Panc1 (cell line): Measurements from ENCODE around the gene RAB22A. TPM values are rescaled to one million over a fixed set of nuclear protein-coding genes. Genes with fewer than 3 reads are reported as not detected.

Source experiments
- ATAC-seq: fragments of 200-7000 bp; cut with Tn5 transposase; 2 replicates; pipeline ENCODE4 v1.9.1; 2020; ENCODE audit warnings: mild to moderate bottlenecking, moderate library complexity
- BruUV-seq: library from RNA; stranded (reverse); fragments of 400-500 nt; replicated peaks from 2 replicates; lab custom pipeline; 2021; lab: Mats Ljungman, UMichigan
- CTCF ChIA-PET: fragments of 300-600 bp; sonication (Branson Sonifier 250); formaldehyde crosslinking; loops from one replicate; lab custom pipeline; 2022; ENCODE audit warnings: antibody characterized with exemption; lab: Charles Lee
- POLR2A ChIA-PET: fragments of 300-600 bp; sonication (Branson Sonifier 250); formaldehyde crosslinking; loops from one replicate; lab custom pipeline; 2022; ENCODE audit warnings: antibody characterized with exemption; lab: Charles Lee
- DNase-seq: peaks from one replicate; pipeline ENCODE4 v3.0.0-alpha.2; 2010; ENCODE audit warnings: low read depth, low spot score
- H3K27ac ChIP-seq: 2 replicates; pipeline ENCODE4 v1.5.1; 2011; ENCODE audit warnings: mild to moderate bottlenecking, low read length, inconsistent platforms
- H3K27me3 ChIP-seq: fragments of 200-500 bp; sonication (Bioruptor generic); 2 replicates; pipeline ENCODE4 v1.6.0; 2014; ENCODE audit warnings: low read length, inconsistent platforms; ENCODE audit not compliant: control insufficient read depth, insufficient read depth
- H3K36me3 ChIP-seq: fragments of 200-500 bp; sonication (Bioruptor generic); 2 replicates; pipeline ENCODE4 v1.5.1; 2014; ENCODE audit warnings: inconsistent platforms, mild to moderate bottlenecking, low read length, moderate library complexity; ENCODE audit not compliant: control insufficient read depth, insufficient read depth
- H3K4me1 ChIP-seq: 2 replicates; pipeline ENCODE4 v1.5.1; 2011; ENCODE audit warnings: inconsistent platforms, mild to moderate bottlenecking, low read length, moderate library complexity; ENCODE audit not compliant: control insufficient read depth, insufficient read depth
- H3K4me3 ChIP-seq, 2 experiments: 2 replicates each; pipeline ENCODE4 v1.5.1; 2011 to 2012; ENCODE audit warnings: low read depth in 2 of 2, low read length in 2 of 2, mild to moderate bottlenecking in 2 of 2, inconsistent platforms in 1 of 2, moderate library complexity in 1 of 2
- H3K9me3 ChIP-seq: fragments of 200-500 bp; sonication (Bioruptor generic); 2 replicates; pipeline ENCODE4 v1.5.1; 2014; ENCODE audit warnings: low read depth, mild to moderate bottlenecking, inconsistent platforms, low read length, moderate library complexity; ENCODE audit not compliant: control insufficient read depth, insufficient read depth
- POLR2AphosphoS5 ChIP-seq: IDR thresholded peaks from 2 replicates; pipeline ENCODE4 v1.6.1; 2012; ENCODE audit warnings: mild to moderate bottlenecking, low read depth, low read length, moderate library complexity
- SIN3A ChIP-seq: IDR thresholded peaks from 2 replicates; pipeline ENCODE4 v1.6.1; 2012; ENCODE audit warnings: low read depth, mild to moderate bottlenecking, low read length, moderate library complexity, borderline replicate concordance; ENCODE audit not compliant: insufficient read depth
- TCF7L2 ChIP-seq: IDR thresholded peaks from 2 replicates; pipeline ENCODE4 v1.6.1; 2011; ENCODE audit warnings: mild to moderate bottlenecking, low read depth, low read length, inconsistent platforms
- in situ Hi-C: cut with HindIII; loops from 2 replicates; pipeline ENCODE4 v1.10.0; 2016; ENCODE audit warnings: low sequenced_read_pairs, low pct_unique_long_range_greater_than_20kb
- intact Hi-C: fragments of 100-400 bp; cut with micrococcal nuclease; formaldehyde crosslinking; loops from one replicate; pipeline ENCODE4 v1.10.0; 2022; ENCODE audit not compliant: unreplicated experiment
- total RNA-seq: library from RNA; stranded (reverse); gene quantifications from one replicate; pipeline ENCODE4 v1.2.1, GENCODE V29; 2021; ENCODE audit not compliant: unreplicated experiment
- TF ChIP-seq, protein P1 (sequence below), 2 experiments: IDR thresholded peaks; 2 replicates each; pipeline ENCODE4 v1.6.1; 2011 to 2012; ENCODE audit warnings: low read depth in 2 of 2, control low read depth in 1 of 2, low read length in 1 of 2, mild to moderate bottlenecking in 1 of 2, moderate library complexity in 1 of 2; ENCODE audit not compliant: insufficient read depth in 1 of 2
- TF ChIP-seq, protein P2 (sequence below): fragments of 450-650 bp; IDR thresholded peaks from 2 replicates; pipeline ENCODE4 v1.5.1; 2017; ENCODE audit warnings: mild to moderate bottlenecking

Gene RAB22A
- total RNA-seq, 1 experiment from 2014 or later = 21.1 TPM

DNA sequence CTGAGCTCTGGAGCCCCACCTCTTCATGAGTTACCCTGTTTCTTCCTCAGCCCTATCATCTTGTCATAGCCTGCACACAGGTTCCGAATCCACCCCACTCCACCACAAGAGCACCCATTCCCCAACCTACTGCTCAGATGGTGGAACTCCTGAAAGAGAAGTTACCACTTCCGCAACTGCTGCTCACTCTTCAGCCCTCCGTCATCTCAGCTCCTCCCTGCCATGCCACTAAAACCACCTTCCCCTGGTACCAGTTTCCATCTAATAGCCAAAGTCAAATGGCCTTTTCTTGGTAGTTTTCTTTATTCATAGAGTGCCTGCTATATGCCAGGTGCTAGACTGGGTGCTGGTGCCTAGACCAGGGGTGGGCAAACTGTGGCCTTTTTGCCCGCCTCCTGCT is 3.9 kb downstream of the RAB22A start:
- peaks cover 8% of the 10 kb centered on the region; the same call in 1 of the 2 replicates for H3K4me1 ChIP-seq
- CTCF ChIA-PET = interaction anchor here (0.6 kb wide), 1 partner anchor 1201 kb away, joined by 3 read pairs; no protein-coding TSS in a partner anchor
- no TSS peak for BruUV-seq
- in situ Hi-C loops (no loop called here), intact Hi-C loops (no loop called here)
- DNase-seq (no peak), ATAC-seq (no peak)
- TF ChIP-seq POLR2AphosphoS5 (no peak), TCF7L2 (no peak), SIN3A (no peak)
- TF ChIP-seq, protein P1, sequence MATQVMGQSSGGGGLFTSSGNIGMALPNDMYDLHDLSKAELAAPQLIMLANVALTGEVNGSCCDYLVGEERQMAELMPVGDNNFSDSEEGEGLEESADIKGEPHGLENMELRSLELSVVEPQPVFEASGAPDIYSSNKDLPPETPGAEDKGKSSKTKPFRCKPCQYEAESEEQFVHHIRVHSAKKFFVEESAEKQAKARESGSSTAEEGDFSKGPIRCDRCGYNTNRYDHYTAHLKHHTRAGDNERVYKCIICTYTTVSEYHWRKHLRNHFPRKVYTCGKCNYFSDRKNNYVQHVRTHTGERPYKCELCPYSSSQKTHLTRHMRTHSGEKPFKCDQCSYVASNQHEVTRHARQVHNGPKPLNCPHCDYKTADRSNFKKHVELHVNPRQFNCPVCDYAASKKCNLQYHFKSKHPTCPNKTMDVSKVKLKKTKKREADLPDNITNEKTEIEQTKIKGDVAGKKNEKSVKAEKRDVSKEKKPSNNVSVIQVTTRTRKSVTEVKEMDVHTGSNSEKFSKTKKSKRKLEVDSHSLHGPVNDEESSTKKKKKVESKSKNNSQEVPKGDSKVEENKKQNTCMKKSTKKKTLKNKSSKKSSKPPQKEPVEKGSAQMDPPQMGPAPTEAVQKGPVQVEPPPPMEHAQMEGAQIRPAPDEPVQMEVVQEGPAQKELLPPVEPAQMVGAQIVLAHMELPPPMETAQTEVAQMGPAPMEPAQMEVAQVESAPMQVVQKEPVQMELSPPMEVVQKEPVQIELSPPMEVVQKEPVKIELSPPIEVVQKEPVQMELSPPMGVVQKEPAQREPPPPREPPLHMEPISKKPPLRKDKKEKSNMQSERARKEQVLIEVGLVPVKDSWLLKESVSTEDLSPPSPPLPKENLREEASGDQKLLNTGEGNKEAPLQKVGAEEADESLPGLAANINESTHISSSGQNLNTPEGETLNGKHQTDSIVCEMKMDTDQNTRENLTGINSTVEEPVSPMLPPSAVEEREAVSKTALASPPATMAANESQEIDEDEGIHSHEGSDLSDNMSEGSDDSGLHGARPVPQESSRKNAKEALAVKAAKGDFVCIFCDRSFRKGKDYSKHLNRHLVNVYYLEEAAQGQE (IDR thresholded peaks at IDR 0.05; ENCODE audit: insufficient read depth in 1 of 2, low read depth in 2 of 2, low read length in 1 of 2) = no peak
- TF ChIP-seq, protein P2, sequence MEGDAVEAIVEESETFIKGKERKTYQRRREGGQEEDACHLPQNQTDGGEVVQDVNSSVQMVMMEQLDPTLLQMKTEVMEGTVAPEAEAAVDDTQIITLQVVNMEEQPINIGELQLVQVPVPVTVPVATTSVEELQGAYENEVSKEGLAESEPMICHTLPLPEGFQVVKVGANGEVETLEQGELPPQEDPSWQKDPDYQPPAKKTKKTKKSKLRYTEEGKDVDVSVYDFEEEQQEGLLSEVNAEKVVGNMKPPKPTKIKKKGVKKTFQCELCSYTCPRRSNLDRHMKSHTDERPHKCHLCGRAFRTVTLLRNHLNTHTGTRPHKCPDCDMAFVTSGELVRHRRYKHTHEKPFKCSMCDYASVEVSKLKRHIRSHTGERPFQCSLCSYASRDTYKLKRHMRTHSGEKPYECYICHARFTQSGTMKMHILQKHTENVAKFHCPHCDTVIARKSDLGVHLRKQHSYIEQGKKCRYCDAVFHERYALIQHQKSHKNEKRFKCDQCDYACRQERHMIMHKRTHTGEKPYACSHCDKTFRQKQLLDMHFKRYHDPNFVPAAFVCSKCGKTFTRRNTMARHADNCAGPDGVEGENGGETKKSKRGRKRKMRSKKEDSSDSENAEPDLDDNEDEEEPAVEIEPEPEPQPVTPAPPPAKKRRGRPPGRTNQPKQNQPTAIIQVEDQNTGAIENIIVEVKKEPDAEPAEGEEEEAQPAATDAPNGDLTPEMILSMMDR = no peak
- POLR2A ChIA-PET = no interaction called here
- H3K4me3 ChIP-seq = no peak overlapping the region
- no peak overlapping the region for H3K27ac ChIP-seq
- no peaks in the 10 kb centered on the region for H3K27me3 ChIP-seq
- peaks cover 12% of the 10 kb centered on the region for H3K36me3 ChIP-seq
- H3K9me3 ChIP-seq = no peaks in the 10 kb centered on the region

DNA sequence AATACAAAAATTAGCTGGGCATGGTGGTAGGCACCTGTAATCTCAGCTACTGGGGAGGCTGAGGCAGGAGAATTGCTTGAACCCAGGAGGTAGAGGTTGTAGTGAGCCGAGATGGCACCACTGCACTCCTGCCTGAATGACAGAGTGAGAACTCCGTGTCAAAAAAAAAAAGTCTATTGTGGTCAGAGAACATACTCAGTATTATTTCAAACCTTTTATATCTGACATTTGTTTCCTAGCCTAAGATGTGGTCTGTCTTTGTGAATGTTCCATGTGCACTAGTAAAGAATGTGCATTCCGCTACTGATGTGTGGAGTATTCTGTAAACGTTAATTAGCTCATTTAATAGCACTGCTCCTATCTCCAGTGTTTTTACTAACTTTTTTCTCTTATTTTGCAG is 11.7 kb downstream of the RAB22A start:
- H3K27me3 ChIP-seq = no peaks in the 10 kb centered on the region
- no peaks in the 10 kb centered on the region for H3K4me1 ChIP-seq
- TF ChIP-seq TCF7L2 (no peak), POLR2AphosphoS5 (no peak), SIN3A (no peak)
- TF ChIP-seq, protein P2 = no peak
- TF ChIP-seq, protein P1 (IDR thresholded peaks at IDR 0.05; ENCODE audit: insufficient read depth in 1 of 2, low read depth in 2 of 2, low read length in 1 of 2) = no peak
- H3K9me3 ChIP-seq = no peaks in the 10 kb centered on the region
- no peaks in the 10 kb centered on the region for H3K36me3 ChIP-seq
- in situ Hi-C loops = no loop called here
- POLR2A ChIA-PET = no interaction called here
- CTCF ChIA-PET = no interaction called here
- DNase-seq (no peak), ATAC-seq (no peak)
- H3K27ac ChIP-seq = no peak overlapping the region
- intact Hi-C loops = no loop called here
- no TSS peak for BruUV-seq
- no peak overlapping the region for H3K4me3 ChIP-seq
